ENCODE data around the gene ATP6V0A4. TPM values are rescaled to one million over a fixed set of nuclear protein-coding genes. Genes with fewer than 3 reads are reported as not detected.
"Not testable (repeated sequence)": the region's sequence is repeated elsewhere in the genome, so short reads cannot be mapped to it uniquely, and the experiment has no call there.

ATP6V0A4 gene
- total RNA-seq, 1 experiment from 2014 or later, result 1.1 TPM

DNA sequence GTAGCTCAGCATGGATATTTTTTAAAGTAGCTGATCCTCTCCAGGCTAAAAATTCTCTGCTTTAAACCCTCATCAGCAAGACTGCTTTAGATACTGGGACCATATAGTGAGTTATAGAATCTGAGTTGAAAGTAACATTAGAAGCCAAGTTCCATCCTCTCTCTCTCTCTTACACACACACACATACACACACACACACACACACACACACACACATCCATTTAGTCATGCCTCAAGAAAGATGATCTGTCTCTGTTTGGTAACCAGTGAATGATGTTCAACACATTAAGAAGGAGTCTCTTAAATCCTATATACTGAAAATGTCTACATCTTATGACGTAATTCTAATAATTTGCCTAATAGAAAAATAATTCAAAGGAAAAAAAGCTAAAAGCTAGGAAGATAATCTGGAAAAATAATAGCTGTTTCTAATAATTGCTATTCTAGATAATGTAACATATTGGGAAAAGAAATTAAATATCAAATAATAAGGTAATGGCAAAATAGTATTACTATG is 16.9 kb upstream of the ATP6V0A4 start (continued):
- TF ChIP-seq, protein P1, sequence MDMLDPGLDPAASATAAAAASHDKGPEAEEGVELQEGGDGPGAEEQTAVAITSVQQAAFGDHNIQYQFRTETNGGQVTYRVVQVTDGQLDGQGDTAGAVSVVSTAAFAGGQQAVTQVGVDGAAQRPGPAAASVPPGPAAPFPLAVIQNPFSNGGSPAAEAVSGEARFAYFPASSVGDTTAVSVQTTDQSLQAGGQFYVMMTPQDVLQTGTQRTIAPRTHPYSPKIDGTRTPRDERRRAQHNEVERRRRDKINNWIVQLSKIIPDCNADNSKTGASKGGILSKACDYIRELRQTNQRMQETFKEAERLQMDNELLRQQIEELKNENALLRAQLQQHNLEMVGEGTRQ (CRISPR knock-in tag; IDR thresholded peaks at IDR 0.05), result no peak
- TF ChIP-seq ZNF423 (CRISPR knock-in tag; IDR thresholded peaks at IDR 0.05) (no peak), CBFB (CRISPR knock-in tag; IDR thresholded peaks at IDR 0.05; ENCODE audit: low read depth) (no peak), ZNF416 (CRISPR knock-in tag; IDR thresholded peaks at IDR 0.05) (no peak), MYBL2 (CRISPR knock-in tag; IDR thresholded peaks at IDR 0.05) (no peak)
- TF ChIP-seq, protein P2, sequence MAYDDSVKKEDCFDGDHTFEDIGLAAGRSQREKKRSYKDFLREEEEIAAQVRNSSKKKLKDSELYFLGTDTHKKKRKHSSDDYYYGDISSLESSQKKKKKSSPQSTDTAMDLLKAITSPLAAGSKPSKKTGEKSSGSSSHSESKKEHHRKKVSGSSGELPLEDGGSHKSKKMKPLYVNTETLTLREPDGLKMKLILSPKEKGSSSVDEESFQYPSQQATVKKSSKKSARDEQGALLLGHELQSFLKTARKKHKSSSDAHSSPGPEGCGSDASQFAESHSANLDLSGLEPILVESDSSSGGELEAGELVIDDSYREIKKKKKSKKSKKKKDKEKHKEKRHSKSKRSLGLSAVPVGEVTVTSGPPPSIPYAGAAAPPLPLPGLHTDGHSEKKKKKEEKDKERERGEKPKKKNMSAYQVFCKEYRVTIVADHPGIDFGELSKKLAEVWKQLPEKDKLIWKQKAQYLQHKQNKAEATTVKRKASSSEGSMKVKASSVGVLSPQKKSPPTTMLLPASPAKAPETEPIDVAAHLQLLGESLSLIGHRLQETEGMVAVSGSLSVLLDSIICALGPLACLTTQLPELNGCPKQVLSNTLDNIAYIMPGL (CRISPR knock-in tag; IDR thresholded peaks at IDR 0.05), result no peak

DNA sequence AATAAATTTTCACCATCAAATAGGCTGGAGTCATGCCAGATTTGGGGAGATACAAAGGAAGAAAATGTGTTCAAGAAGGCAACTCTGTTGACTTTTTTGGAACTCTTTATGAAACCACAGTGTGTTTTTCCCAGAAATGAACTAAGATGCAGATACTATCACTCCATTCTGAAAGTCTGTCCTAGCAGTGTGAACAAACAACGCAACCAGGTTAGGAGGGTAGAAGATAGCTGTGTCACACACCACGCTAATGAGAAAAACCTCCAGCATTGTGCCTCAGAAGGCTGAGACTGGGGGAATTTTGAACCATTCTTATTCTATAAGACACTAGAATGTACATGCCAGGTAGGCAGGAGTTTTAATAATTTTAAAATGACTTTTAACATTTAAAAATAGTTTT is 15.9 kb upstream of the ATP6V0A4 start:
- ChIA-PET POLR2A (no interaction called here), CTCF (no interaction called here)
- H3K27me3 Mint-ChIP-seq (ENCODE audit: low read depth), result no peaks in the 10 kb centered on the region
- DNase-seq (ENCODE audit: low spot score) (no peak), ATAC-seq (no peak)
- H3K4me3 Mint-ChIP-seq, result no peak overlapping the region
- H3K9me3 Mint-ChIP-seq, result 0 out of 2 replicates have a peak, but pooled peaks cover 4% of the 10 kb centered on the region
- no peaks in the 10 kb centered on the region for H3K36me3 Mint-ChIP-seq
- no peaks in the 10 kb centered on the region for H3K4me1 Mint-ChIP-seq
- H3K27ac Mint-ChIP-seq, result no peak overlapping the region
- TF ChIP-seq NR2C2 (CRISPR knock-in tag; IDR thresholded peaks at IDR 0.05) (no peak), TEAD4 (CRISPR knock-in tag; IDR thresholded peaks at IDR 0.05) (no peak), JAZF1 (CRISPR knock-in tag; IDR thresholded peaks at IDR 0.05) (no peak), ETV6 (CRISPR knock-in tag; IDR thresholded peaks at IDR 0.05) (no peak), RORB (CRISPR knock-in tag; IDR thresholded peaks at IDR 0.05) (no peak), NFYB (CRISPR knock-in tag; conservative IDR thresholded peaks at IDR 0.05; ENCODE audit: low read depth) (no peak), NFATC4 (CRISPR knock-in tag; IDR thresholded peaks at IDR 0.05) (no peak), MYBL2 (CRISPR knock-in tag; IDR thresholded peaks at IDR 0.05) (no peak), EMX1 (CRISPR knock-in tag; IDR thresholded peaks at IDR 0.05) (no peak), FOXK1 (CRISPR knock-in tag; IDR thresholded peaks at IDR 0.05) (no peak), GRHL2 (CRISPR knock-in tag; IDR thresholded peaks at IDR 0.05; ENCODE audit: insufficient replicate concordance, severe bottlenecking) (no peak)
- TF ChIP-seq, protein P3, sequence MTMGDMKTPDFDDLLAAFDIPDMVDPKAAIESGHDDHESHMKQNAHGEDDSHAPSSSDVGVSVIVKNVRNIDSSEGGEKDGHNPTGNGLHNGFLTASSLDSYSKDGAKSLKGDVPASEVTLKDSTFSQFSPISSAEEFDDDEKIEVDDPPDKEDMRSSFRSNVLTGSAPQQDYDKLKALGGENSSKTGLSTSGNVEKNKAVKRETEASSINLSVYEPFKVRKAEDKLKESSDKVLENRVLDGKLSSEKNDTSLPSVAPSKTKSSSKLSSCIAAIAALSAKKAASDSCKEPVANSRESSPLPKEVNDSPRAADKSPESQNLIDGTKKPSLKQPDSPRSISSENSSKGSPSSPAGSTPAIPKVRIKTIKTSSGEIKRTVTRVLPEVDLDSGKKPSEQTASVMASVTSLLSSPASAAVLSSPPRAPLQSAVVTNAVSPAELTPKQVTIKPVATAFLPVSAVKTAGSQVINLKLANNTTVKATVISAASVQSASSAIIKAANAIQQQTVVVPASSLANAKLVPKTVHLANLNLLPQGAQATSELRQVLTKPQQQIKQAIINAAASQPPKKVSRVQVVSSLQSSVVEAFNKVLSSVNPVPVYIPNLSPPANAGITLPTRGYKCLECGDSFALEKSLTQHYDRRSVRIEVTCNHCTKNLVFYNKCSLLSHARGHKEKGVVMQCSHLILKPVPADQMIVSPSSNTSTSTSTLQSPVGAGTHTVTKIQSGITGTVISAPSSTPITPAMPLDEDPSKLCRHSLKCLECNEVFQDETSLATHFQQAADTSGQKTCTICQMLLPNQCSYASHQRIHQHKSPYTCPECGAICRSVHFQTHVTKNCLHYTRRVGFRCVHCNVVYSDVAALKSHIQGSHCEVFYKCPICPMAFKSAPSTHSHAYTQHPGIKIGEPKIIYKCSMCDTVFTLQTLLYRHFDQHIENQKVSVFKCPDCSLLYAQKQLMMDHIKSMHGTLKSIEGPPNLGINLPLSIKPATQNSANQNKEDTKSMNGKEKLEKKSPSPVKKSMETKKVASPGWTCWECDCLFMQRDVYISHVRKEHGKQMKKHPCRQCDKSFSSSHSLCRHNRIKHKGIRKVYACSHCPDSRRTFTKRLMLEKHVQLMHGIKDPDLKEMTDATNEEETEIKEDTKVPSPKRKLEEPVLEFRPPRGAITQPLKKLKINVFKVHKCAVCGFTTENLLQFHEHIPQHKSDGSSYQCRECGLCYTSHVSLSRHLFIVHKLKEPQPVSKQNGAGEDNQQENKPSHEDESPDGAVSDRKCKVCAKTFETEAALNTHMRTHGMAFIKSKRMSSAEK (CRISPR knock-in tag; IDR thresholded peaks at IDR 0.05; ENCODE audit: borderline replicate concordance), result no peak
- TF ChIP-seq, protein P2 (CRISPR knock-in tag; IDR thresholded peaks at IDR 0.05), result no peak
- TF ChIP-seq, protein P4, sequence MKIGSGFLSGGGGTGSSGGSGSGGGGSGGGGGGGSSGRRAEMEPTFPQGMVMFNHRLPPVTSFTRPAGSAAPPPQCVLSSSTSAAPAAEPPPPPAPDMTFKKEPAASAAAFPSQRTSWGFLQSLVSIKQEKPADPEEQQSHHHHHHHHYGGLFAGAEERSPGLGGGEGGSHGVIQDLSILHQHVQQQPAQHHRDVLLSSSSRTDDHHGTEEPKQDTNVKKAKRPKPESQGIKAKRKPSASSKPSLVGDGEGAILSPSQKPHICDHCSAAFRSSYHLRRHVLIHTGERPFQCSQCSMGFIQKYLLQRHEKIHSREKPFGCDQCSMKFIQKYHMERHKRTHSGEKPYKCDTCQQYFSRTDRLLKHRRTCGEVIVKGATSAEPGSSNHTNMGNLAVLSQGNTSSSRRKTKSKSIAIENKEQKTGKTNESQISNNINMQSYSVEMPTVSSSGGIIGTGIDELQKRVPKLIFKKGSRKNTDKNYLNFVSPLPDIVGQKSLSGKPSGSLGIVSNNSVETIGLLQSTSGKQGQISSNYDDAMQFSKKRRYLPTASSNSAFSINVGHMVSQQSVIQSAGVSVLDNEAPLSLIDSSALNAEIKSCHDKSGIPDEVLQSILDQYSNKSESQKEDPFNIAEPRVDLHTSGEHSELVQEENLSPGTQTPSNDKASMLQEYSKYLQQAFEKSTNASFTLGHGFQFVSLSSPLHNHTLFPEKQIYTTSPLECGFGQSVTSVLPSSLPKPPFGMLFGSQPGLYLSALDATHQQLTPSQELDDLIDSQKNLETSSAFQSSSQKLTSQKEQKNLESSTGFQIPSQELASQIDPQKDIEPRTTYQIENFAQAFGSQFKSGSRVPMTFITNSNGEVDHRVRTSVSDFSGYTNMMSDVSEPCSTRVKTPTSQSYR (CRISPR knock-in tag; IDR thresholded peaks at IDR 0.05), result no peak
- TF ChIP-seq, protein P5, sequence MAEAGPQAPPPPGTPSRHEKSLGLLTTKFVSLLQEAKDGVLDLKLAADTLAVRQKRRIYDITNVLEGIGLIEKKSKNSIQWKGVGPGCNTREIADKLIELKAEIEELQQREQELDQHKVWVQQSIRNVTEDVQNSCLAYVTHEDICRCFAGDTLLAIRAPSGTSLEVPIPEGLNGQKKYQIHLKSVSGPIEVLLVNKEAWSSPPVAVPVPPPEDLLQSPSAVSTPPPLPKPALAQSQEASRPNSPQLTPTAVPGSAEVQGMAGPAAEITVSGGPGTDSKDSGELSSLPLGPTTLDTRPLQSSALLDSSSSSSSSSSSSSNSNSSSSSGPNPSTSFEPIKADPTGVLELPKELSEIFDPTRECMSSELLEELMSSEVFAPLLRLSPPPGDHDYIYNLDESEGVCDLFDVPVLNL (CRISPR knock-in tag; IDR thresholded peaks at IDR 0.05; ENCODE audit: borderline replicate concordance, low read depth), result no peak

DNA sequence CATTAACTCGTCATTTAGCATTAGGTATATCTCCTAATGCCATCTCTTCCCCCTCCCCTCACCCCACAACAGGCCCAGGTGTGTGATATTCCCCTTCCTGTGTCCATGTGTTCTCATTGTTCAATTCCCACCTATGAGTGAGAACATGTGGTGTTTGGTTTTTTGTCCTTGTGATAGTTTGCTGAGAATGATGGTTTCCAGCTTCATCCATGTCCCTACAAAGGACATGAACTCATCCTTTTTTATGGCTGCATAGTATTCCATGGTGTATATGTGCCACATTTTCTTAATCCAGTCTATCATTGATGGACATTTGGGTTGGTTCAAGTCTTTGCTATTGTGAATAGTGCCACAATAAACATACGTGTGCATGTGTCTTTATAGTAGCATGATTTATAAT is 13.3 kb upstream of the ATP6V0A4 start:
- H3K9me3 Mint-ChIP-seq; H3K4me3 Mint-ChIP-seq; CTCF ChIA-PET; ATAC-seq; H3K27ac Mint-ChIP-seq; H3K4me1 Mint-ChIP-seq; H3K36me3 Mint-ChIP-seq; DNase-seq (ENCODE audit: low spot score); POLR2A ChIA-PET; H3K27me3 Mint-ChIP-seq (ENCODE audit: low read depth): not testable (repeated sequence)
